A549 treated with dexamethasone at 1 μM for 4 hours (cell line): Measurements from ENCODE around the gene MRPL19. TPM values are rescaled to one million over a fixed set of nuclear protein-coding genes. Genes with fewer than 3 reads are reported as not detected.

Experiments used
- total RNA-seq: library from RNA; stranded (reverse); fragments of 200-300 nt; extraction: Qiagen RNA extraction; gene quantifications from 5 replicates; pipeline ENCODE4 v1.2.3, GENCODE V29; 2022

MRPL19 gene
- 61.4 to 74.0 TPM (median 70.9 TPM) in 5 replicates for total RNA-seq

GRCh38 chr2:75646583-75647425 is at the start of gene MRPL19:
Gene MRPL19, plus strand, starts transcription at chr2:75646783. Its CDS starts 25 bp downstream, at chr2:75646808.

GRCh38 chr2:75710577-75711253 is 64.1 kb downstream of the MRPL19 start, which contains the start of gene GCFC2:
Gene GCFC2, minus strand, starts transcription at chr2:75710915. Its CDS starts 60 bp downstream, at chr2:75710855.

Other genes with a start within 250 kb of the MRPL19 start
- 7.0 to 10.9 TPM (median 8.7 TPM) in 5 replicates for gene EVA1A, start 85.8 kb upstream of the MRPL19 start, total RNA-seq
- gene GCFC2, start 64.1 kb downstream of the MRPL19 start, total RNA-seq, result 11.7 to 15.9 TPM (median 13.3 TPM) in 5 replicates